Ishikawa (cell line): Measurements from ENCODE around the gene SLC8B1.
A peak's percentile ranks its signal among the peaks of the same experiment; 100 is the strongest.

Source experiments
- CEBPB ChIP-seq: IDR thresholded peaks from 2 replicates; pipeline ENCODE4 v1.6.1; 2012
- CREB1 ChIP-seq: IDR thresholded peaks from 2 replicates; pipeline ENCODE4 v1.6.1; 2012; ENCODE audit warnings: low read depth
- EGR1 ChIP-seq: IDR thresholded peaks from 2 replicates; pipeline ENCODE4 v1.6.1; 2012
- EP300 ChIP-seq: IDR thresholded peaks from 2 replicates; pipeline ENCODE4 v1.6.1; 2012; ENCODE audit warnings: borderline replicate concordance
- FOXM1 ChIP-seq: IDR thresholded peaks from 2 replicates; pipeline ENCODE4 v1.6.1; 2012; ENCODE audit warnings: low read depth, borderline replicate concordance
- NFIC ChIP-seq: IDR thresholded peaks from 2 replicates; pipeline ENCODE4 v1.6.1; 2012
- RAD21 ChIP-seq: IDR thresholded peaks from 2 replicates; pipeline ENCODE4 v1.6.1; 2012; ENCODE audit warnings: low read depth
- TAF1 ChIP-seq: IDR thresholded peaks from 2 replicates; pipeline ENCODE4 v1.6.1; 2012; ENCODE audit warnings: low read depth, mild to moderate bottlenecking
- TCF12 ChIP-seq: IDR thresholded peaks from 2 replicates; pipeline ENCODE4 v1.6.1; 2012; ENCODE audit warnings: low read depth
- TEAD4 ChIP-seq: IDR thresholded peaks from 2 replicates; pipeline ENCODE4 v1.6.1; 2012
- YY1 ChIP-seq: IDR thresholded peaks from 2 replicates; pipeline ENCODE4 v1.6.1; 2012; ENCODE audit warnings: low read depth
- ZBTB7A ChIP-seq: IDR thresholded peaks from 2 replicates; pipeline ENCODE4 v1.6.1; 2012; ENCODE audit warnings: low read depth
- TF ChIP-seq, protein P1 (sequence below): IDR thresholded peaks from 2 replicates; pipeline ENCODE4 v1.6.1; 2012; ENCODE audit warnings: low read depth, mild to moderate bottlenecking
- TF ChIP-seq, protein P2 (sequence below): IDR thresholded peaks from 2 replicates; pipeline ENCODE4 v1.6.1; 2012
- TF ChIP-seq, protein P3 (sequence below): IDR thresholded peaks from 2 replicates; pipeline ENCODE4 v1.6.1; 2012

Gene SLC8B1

DNA sequence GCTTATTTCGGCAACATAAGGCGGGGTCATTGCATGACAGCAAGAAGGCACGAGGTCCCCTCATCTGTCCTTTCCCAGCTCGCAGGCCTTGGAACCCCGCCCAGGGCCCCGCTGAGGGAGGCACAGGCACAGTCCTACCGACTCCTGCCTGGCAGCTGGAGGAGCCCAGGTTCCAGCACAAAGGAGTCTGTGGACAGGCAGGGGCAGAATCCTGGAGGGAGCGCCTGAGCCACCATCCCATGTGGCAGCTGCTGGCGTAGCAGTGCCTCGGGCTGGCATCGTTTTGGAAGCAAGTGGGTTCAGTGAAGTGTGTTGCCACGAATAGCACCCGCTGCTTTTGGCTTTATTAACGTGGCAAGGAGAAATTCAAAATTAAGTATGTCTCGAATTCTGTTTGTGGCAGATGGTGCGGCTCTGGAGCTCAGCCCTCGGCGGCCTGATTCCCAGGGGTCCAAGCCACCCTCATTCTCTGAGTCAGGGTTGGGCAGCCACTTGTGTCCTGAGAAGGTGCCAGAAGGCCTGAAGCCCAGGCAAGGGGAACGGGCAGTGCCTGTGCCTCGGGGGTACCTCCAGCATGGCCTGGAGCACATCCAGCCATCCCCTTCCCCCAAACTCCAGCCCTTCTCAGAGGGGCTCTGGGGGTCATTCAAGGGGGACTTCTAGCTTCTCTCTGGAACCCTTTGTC is 35.9 kb downstream of the SLC8B1 start:
- TF ChIP-seq TCF12 (no peak), TAF1 (no peak), YY1 (peak; percentile 3; the same call in 1 of the 2 replicates), CREB1 (no peak), EP300 (no peak; the same call in 1 of the 2 replicates), ZBTB7A (peak; percentile 76; the same call in 1 of the 2 replicates), FOXM1 (no peak), NFIC (0 out of 2 replicates have a peak, but pooled peaks have one; percentile 24), EGR1 (no peak), CEBPB (no peak), TEAD4 (no peak), RAD21 (no peak)
- TF ChIP-seq, protein P1, sequence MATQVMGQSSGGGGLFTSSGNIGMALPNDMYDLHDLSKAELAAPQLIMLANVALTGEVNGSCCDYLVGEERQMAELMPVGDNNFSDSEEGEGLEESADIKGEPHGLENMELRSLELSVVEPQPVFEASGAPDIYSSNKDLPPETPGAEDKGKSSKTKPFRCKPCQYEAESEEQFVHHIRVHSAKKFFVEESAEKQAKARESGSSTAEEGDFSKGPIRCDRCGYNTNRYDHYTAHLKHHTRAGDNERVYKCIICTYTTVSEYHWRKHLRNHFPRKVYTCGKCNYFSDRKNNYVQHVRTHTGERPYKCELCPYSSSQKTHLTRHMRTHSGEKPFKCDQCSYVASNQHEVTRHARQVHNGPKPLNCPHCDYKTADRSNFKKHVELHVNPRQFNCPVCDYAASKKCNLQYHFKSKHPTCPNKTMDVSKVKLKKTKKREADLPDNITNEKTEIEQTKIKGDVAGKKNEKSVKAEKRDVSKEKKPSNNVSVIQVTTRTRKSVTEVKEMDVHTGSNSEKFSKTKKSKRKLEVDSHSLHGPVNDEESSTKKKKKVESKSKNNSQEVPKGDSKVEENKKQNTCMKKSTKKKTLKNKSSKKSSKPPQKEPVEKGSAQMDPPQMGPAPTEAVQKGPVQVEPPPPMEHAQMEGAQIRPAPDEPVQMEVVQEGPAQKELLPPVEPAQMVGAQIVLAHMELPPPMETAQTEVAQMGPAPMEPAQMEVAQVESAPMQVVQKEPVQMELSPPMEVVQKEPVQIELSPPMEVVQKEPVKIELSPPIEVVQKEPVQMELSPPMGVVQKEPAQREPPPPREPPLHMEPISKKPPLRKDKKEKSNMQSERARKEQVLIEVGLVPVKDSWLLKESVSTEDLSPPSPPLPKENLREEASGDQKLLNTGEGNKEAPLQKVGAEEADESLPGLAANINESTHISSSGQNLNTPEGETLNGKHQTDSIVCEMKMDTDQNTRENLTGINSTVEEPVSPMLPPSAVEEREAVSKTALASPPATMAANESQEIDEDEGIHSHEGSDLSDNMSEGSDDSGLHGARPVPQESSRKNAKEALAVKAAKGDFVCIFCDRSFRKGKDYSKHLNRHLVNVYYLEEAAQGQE = no peak
- TF ChIP-seq, protein P2, sequence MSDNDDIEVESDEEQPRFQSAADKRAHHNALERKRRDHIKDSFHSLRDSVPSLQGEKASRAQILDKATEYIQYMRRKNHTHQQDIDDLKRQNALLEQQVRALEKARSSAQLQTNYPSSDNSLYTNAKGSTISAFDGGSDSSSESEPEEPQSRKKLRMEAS = peak; percentile 72
- TF ChIP-seq, protein P3, sequence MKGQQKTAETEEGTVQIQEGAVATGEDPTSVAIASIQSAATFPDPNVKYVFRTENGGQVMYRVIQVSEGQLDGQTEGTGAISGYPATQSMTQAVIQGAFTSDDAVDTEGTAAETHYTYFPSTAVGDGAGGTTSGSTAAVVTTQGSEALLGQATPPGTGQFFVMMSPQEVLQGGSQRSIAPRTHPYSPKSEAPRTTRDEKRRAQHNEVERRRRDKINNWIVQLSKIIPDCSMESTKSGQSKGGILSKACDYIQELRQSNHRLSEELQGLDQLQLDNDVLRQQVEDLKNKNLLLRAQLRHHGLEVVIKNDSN = no peak

DNA sequence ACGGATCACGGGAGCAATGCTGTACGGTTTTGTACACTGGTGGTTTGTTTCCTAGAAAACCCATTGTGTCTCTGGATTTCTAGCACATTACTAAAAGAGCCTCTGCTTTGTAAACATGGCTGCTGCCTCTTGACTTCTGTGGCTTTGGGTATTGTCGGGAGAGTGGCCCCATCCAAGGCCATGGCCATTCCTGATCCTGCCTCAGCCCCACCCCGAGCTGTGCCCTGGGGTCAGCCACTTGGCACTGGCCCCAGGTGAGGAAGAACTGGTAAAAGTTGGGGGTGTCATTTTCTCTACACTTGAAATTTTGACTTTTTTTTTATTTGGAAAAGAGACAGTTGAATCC is 36.5 kb downstream of the SLC8B1 start:
- TF ChIP-seq EGR1 (no peak), TAF1 (no peak), NFIC (no peak), YY1 (no peak), TCF12 (no peak), CEBPB (no peak), EP300 (no peak), ZBTB7A (no peak), TEAD4 (no peak), RAD21 (no peak), FOXM1 (no peak)
- TF ChIP-seq, protein P1 = no peak
- TF ChIP-seq, protein P2 = no peak

DNA sequence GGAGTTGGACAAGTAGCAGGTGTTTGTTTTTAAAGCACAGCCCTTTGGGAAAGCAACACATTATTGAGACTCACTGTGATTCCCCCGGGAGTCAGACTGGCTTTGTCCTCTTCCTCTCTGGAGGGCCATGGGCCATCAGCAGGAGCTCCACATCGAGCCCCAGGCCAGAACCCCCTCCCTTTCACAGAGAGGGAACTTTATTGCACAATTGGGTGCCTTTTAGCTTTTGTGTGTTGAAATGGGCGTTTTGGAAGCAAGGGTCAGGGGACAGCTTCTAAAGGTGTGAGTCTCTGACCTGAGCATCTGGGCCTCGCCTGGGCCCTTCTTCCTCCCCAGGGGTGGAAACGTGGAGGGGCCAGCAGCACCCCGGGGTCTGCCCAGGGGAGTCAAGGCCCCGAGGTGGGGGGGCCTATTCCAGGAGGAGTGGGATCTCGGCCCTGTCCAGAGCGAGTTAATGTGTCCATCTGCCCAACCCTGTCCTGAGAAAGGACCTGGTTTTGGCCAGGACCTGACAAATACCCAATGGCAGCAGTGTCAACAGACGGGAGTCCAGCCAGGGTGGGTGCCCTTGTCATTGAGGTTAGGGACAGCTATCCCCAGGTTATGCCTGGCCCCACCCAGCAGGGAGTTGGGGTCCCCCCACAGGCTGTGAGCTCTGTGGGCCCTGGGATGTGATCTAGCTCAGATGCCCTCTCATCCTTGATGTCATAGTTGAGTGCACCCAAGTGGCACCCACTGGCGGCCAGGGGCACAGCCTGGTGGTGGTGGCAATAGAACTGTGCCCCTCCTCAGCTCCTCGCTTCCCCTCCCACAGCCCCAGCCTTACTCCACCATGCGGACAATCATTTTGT is 37.1 kb downstream of the SLC8B1 start:
- no peak for TF ChIP-seq FOXM1
- TF ChIP-seq TCF12 = no peak
- TF ChIP-seq TAF1 = no peak
- TF ChIP-seq ZBTB7A = no peak
- no peak for TF ChIP-seq TEAD4
- no peak for TF ChIP-seq EP300
- no peak for TF ChIP-seq YY1
- TF ChIP-seq EGR1 = no peak
- TF ChIP-seq CEBPB = no peak

DNA sequence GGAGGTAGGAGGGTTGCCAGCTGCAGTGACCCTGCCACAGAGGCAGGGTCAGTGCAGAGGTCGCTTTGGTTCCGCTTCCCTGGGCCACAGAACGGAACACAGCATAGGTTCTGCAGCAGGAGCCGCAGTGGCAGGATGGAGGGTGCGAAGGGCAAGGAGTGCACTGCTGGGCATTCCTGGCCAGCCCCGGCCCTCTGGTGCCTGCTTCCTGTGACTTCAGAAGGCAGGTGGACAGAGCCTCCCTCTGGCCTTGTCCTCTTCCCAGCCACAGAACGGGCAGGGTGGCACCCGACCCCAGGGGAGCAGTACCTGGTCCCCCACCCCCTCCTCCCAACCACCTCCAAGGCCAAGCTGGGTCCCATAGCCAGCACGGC is 37.7 kb downstream of the SLC8B1 start:
- TF ChIP-seq CEBPB (no peak), NFIC (no peak), TAF1 (no peak), CREB1 (no peak), ZBTB7A (no peak), EGR1 (no peak), RAD21 (no peak), FOXM1 (no peak), EP300 (no peak), YY1 (no peak), TEAD4 (no peak), TCF12 (no peak)
- TF ChIP-seq, protein P2 = no peak
- TF ChIP-seq, protein P1 = no peak
- TF ChIP-seq, protein P3 = no peak
